Epithelial cell of esophagus (primary cell): ENCODE data around the gene NDUFA11.

Experiments used
- DNase-seq: peaks from one replicate; pipeline ENCODE4 v3.0.0; 2010; ENCODE audit warnings: low read depth
- H3K4me3 ChIP-seq: 2 replicates; pipeline ENCODE4 v1.5.1; 2011; ENCODE audit warnings: mild to moderate bottlenecking, low read length, control low read depth
- TF ChIP-seq, protein P1 (sequence below): IDR thresholded peaks from 2 replicates; pipeline ENCODE4 v1.5.1; 2011; ENCODE audit warnings: low read depth, mild to moderate bottlenecking, low read length, control low read depth, inconsistent platforms; ENCODE audit not compliant: insufficient read depth; ENCODE audit errors: missing control alignments

The NDUFA11 gene

DNA sequence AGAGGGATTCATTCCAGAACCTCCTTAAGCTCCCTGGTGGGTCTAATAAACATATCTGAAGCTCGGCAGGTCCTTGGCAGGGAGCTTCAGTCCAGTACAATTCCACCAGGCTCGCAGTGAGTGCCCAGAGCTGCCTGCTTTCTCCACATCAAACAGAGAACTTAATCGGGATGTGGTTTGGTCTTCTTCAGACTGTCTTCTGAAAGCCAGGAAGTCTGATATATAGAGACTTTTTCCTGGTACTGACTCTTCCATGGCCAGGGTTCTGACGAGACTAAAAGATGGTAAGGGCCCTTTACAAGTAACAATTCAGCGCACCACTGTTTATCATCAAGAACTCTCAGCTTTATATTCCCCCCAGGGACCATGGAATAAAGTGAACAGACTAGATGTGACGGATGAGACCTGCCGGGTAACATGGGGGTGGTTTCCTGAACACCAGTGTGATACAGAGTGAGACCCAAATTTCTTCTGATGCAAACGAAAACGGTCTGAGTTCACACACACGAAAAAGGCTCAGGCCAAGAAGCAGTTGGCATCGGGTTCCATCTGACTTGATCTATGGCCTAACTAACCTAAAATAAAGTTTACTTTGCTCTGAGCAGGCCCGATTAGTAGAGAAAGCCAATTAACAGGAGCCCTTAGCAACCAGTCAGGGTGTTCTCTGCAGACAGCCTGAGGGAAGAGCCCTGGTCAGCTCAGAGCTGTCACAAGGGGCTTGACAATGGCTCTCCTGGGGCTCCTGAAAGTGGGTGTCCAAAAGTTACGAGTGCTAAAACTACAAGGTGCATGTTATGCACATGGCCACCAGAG is 45.4 kb upstream of the NDUFA11 start:
- TF ChIP-seq, protein P1, sequence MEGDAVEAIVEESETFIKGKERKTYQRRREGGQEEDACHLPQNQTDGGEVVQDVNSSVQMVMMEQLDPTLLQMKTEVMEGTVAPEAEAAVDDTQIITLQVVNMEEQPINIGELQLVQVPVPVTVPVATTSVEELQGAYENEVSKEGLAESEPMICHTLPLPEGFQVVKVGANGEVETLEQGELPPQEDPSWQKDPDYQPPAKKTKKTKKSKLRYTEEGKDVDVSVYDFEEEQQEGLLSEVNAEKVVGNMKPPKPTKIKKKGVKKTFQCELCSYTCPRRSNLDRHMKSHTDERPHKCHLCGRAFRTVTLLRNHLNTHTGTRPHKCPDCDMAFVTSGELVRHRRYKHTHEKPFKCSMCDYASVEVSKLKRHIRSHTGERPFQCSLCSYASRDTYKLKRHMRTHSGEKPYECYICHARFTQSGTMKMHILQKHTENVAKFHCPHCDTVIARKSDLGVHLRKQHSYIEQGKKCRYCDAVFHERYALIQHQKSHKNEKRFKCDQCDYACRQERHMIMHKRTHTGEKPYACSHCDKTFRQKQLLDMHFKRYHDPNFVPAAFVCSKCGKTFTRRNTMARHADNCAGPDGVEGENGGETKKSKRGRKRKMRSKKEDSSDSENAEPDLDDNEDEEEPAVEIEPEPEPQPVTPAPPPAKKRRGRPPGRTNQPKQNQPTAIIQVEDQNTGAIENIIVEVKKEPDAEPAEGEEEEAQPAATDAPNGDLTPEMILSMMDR, result no peak
- no peak for DNase-seq
- no peak overlapping the region for H3K4me3 ChIP-seq

DNA sequence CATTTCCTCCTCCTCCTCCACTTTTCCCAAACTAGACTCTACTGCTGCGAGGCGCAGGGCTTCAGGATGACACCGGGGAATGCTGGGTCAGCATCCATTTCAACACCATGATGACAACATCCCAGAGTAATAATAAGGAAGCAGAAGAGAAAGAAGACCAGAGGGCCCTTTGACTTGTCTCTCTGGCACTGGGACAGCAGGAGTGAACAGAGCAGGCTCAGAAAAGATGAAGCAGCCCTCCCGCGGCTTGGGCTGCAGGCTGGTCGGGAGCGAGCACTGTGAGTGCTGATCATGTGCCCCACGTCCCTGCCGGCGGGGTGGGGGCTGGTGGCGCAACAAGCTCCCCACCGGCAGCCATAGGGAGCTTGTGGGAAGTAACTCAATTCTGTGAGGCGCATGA is 43.8 kb upstream of the NDUFA11 start:
- TF ChIP-seq, protein P1, result no peak
- DNase-seq, result no peak
- H3K4me3 ChIP-seq, result no peak overlapping the region

DNA sequence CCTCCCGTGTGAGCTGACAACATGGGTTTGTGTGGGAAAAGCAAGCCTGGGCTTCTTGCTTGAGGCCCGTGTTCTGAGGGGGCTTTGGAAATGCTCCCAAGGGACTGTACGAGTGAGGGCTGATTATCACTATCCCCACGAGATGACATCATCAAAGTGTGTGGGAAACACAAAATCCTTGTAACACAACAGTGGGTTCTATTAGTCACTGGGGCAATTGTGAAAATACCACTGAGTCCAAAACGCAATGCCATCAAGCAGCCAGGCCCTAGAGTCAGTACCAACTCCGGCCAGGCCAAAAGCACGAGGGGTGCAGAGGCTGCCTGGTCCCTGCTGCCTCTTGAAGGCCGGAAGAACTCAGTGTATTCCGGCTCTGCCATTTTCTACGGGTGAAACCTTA is 40.0 kb upstream of the NDUFA11 start:
- no peak overlapping the region for H3K4me3 ChIP-seq
- DNase-seq, result no peak
- TF ChIP-seq, protein P1, result no peak

DNA sequence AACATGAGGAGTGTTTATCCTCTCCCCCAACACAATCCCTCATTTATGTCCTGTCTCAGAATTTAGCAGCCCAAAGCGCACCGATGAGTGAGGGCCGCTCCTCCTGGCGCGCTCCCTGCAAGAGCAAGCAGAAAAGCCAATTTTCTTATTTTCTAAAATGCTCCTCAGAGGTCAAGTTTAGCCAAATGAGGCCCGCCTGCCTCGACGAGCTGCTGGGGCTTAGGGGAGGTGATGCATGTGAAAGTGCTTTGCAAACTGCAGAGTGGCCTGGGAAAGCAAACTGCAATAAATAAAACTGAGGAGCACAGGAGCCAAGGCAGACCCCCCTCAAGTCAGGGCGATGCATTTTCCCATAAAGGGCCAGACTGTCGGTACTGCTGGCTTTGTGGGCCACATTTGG is 39.5 kb upstream of the NDUFA11 start:
- TF ChIP-seq, protein P1, result no peak
- DNase-seq, result no peak
- H3K4me3 ChIP-seq, result no peak overlapping the region

DNA sequence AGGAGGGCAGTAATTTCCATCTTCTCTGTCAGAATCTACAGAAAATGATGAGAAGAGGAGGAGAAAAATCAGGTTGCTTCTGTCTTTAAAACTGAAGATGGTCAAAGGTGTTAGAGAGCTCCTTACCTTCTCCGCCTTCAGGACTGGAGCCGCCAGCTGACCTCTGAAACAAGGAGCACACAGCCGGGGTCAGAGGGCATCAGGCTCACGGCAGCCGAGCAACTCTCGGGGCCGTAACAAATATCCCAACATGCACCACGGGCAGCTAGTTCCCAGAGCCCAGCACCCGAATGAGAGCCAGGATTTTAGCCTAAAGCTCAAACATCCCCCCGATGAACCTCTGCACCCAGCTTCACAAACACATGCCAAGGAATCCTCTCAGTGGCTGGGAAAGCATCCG is 38.1 kb upstream of the NDUFA11 start:
- TF ChIP-seq, protein P1, result no peak
- no peak for DNase-seq
- H3K4me3 ChIP-seq, result no peak overlapping the region

DNA sequence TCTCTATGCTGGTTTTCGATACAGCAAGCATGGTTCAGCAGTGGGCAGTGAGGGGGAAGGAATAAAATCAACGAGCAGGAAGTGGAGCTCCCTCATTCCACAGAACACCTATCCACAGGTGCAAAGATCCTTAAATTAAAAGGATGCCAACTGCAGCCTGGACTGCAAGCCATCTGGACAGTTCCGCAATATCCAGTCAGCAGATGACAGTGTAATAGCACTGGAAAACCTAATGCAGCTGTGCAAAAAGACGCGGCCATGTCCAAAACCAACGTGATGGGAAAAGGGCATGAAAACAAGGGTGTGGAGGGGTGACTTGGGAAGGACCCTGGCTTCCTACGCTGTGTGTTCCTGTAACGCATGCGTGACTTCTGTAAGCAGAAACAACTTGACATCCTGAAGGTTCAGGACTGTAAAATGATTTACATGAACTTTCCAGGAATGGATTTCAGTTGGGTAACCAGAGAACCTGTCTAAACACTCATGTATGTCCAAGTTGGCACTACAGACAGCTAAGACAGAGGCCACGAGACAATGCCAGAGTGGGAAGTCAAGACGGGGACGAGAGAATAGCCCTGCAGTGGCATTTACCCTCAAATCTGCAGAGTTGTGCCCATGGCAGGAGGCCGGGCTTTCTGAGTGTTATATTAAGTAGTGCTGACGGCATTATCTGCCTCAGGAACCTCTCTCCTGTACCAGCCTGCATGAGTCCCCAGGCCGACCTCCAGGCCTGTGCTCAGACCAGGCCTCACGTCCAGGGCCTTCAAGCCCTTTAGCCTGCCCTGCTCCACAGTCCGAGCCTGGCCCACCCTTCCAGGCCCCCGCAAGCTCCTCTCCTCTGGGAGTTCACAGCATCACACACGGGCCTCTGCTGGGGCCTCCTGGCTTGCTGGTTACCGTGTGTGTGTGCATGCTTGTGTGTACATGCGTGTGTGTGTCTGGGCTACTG is 36.9 kb upstream of the NDUFA11 start:
- TF ChIP-seq, protein P1, result no peak
- H3K4me3 ChIP-seq, result no peak overlapping the region
- DNase-seq, result no peak
